ENCODE data around the gene RFLNA. TPM values are rescaled to one million over a fixed set of nuclear protein-coding genes. Genes with fewer than 3 reads are reported as not detected.

Gene RFLNA
- total and polyA plus RNA-seq, 8 donors = 18.2 to 294 (median 75.8) TPM

DNA sequence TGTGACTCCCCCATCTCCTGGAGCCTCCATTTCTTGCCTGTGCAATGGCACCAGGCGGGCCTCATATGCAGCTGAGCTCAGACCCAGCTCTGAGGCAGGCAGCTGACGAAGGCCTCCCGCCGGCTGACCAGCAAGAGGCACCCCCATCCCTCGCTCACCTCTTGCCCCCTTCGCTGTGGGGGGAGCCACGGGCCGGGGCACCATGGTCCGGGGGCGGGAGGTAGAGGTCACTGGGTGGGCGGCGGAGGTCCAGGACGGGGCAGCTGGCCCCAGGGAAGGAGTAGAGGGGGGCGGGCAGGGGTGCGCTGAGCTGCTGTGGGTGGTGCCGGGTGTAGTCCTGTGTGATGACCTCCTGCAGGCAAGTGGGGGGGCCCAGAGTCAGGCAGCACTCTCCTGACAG, 39.4 kb downstream of the RFLNA start:
- no peak for DNase-seq
- Histone ChIP-seq H3K4me1 (no peaks in the 10 kb centered on the region), H3K4me3 (no peak overlapping the region), H3K36me3 (peaks cover 83 to 100% (median 97%) of the 10 kb centered on the region in 4 donors), H3K27ac (no peak overlapping the region), H3K27me3 (no peaks in the 10 kb centered on the region), H3K9me3 (no peaks in the 10 kb centered on the region)
- intact Hi-C loops (cut with DNase I; ENCODE audit: low total_unique reads) = no loop called here
- TF ChIP-seq POLR2A (IDR thresholded peaks at IDR 0.05) (no peak), EP300 (IDR thresholded peaks at IDR 0.05) (no peak), POLR2AphosphoS5 (IDR thresholded peaks at IDR 0.05) (no peak)
- TF ChIP-seq, protein P1, sequence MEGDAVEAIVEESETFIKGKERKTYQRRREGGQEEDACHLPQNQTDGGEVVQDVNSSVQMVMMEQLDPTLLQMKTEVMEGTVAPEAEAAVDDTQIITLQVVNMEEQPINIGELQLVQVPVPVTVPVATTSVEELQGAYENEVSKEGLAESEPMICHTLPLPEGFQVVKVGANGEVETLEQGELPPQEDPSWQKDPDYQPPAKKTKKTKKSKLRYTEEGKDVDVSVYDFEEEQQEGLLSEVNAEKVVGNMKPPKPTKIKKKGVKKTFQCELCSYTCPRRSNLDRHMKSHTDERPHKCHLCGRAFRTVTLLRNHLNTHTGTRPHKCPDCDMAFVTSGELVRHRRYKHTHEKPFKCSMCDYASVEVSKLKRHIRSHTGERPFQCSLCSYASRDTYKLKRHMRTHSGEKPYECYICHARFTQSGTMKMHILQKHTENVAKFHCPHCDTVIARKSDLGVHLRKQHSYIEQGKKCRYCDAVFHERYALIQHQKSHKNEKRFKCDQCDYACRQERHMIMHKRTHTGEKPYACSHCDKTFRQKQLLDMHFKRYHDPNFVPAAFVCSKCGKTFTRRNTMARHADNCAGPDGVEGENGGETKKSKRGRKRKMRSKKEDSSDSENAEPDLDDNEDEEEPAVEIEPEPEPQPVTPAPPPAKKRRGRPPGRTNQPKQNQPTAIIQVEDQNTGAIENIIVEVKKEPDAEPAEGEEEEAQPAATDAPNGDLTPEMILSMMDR (IDR thresholded peaks at IDR 0.05) = no peak
- 88 to 93% (median 92%) methylated on average over 15 to 16 of the region's 16 CpGs for WGBS, 5 donors

DNA sequence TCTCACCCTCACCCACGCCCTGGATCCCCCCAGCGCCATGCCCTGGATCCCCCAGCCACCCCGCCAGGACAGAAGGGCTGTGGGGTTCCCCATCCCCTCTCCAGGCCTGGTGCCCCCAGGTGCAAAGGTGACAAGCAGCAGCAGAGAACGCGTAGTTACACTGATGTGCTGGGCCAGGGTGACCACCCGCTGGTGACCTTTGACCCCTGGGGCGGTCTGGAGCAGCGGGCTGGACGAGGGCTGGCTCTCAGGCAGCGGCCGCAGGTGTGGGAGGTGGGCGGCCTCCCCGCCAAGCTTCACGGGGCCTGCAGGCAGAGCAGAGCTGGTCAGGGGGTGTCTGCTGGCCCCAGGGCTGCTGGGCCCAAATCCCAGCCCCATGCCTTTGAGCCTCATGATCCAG, 40.1 kb downstream of the RFLNA start:
- Histone ChIP-seq H3K36me3 (peaks cover 78 to 99% (median 95%) of the 10 kb centered on the region in 4 donors), H3K27me3 (no peaks in the 10 kb centered on the region), H3K4me1 (no peaks in the 10 kb centered on the region), H3K4me3 (no peak overlapping the region), H3K9me3 (no peaks in the 10 kb centered on the region), H3K27ac (no peak overlapping the region)
- TF ChIP-seq POLR2AphosphoS5 (IDR thresholded peaks at IDR 0.05) (no peak), POLR2A (IDR thresholded peaks at IDR 0.05) (no peak), EP300 (IDR thresholded peaks at IDR 0.05) (no peak)
- TF ChIP-seq, protein P1 (IDR thresholded peaks at IDR 0.05) = no peak
- intact Hi-C loops (cut with DNase I; ENCODE audit: low total_unique reads) = no loop called here
- no peak for DNase-seq
- 71 to 100% (median 80%) methylated on average over 2 to 14 of the region's 14 CpGs for WGBS, 5 donors

DNA sequence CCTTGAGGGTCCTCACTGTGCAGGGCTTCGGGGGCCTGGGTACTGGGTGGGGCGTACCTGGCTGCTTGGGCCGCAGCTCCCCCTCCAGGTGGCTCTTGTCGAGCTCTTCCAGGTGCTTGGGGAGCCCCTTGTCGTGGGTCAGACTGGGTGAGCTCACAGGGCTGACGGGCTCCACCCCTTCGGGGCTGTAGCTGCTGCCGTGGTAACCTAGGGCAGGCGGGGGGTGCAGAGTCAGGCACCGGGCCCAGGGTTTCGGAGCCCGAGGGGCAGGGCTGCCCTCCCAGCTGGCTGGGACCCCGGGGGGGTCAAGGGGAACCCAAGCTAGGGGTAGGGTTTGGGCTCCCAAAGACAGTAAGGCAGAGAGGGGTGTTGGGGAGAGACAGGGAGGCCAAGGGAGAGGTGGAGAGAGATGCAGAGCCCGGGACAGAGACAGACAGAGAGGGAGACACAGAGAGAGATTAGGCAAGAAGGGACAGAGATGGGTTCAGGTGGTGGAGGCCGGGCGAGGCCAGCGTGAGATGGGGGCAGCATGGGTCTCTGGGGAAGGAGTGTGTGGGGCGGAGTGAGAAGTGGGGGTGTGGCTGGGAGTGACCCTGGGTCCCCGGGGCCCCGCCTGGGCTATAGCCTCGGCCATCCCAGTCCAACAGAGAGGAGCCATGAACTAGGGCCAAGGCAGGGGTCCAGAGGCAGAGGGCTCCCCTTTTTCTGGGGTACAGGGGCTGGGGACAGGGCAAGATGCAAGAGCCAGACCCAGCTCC, 40.7 kb downstream of the RFLNA start:
- 84 to 91% (median 88%) methylated on average over 21 of the region's 21 CpGs for WGBS, 5 donors
- Histone ChIP-seq H3K27ac (no peak overlapping the region), H3K9me3 (no peaks in the 10 kb centered on the region), H3K4me3 (no peak overlapping the region), H3K4me1 (no peaks in the 10 kb centered on the region), H3K36me3 (peaks cover 78 to 99% (median 95%) of the 10 kb centered on the region in 4 donors), H3K27me3 (no peaks in the 10 kb centered on the region)
- TF ChIP-seq, protein P1 (IDR thresholded peaks at IDR 0.05) = no peak
- TF ChIP-seq POLR2A (IDR thresholded peaks at IDR 0.05) (no peak), POLR2AphosphoS5 (IDR thresholded peaks at IDR 0.05) (no peak), EP300 (IDR thresholded peaks at IDR 0.05) (no peak)
- no peak for DNase-seq
- intact Hi-C loops (cut with DNase I; ENCODE audit: low total_unique reads) = no loop called here

DNA sequence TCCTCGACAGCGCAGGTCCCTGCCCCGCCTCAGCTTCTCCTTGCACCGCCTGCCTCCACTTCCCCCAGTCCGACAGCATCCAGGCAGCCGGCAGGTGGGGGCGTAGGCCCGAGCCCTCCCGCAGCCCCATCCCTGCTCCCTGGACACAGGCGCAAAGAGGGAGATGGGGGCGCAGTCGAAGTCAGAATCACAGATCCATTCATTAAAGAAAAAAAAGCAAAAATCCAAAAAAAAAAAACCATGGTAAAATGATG, 41.2 kb downstream of the RFLNA start:
- Histone ChIP-seq H3K9me3 (no peaks in the 10 kb centered on the region), H3K4me3 (no peak overlapping the region), H3K4me1 (no peaks in the 10 kb centered on the region), H3K27ac (no peak overlapping the region), H3K36me3 (peaks cover 78 to 99% (median 95%) of the 10 kb centered on the region in 4 donors), H3K27me3 (no peaks in the 10 kb centered on the region)
- WGBS, 5 donors = 93 to 99% (median 94%) methylated on average over 10 to 12 of the region's 12 CpGs
- no peak for DNase-seq
- TF ChIP-seq POLR2AphosphoS5 (IDR thresholded peaks at IDR 0.05) = no peak
- no peak for TF ChIP-seq POLR2A (IDR thresholded peaks at IDR 0.05)
- TF ChIP-seq, protein P1 (IDR thresholded peaks at IDR 0.05) = no peak
- TF ChIP-seq EP300 (IDR thresholded peaks at IDR 0.05) = no peak
- intact Hi-C loops (cut with DNase I; ENCODE audit: low total_unique reads) = no loop called here
